ENCODE results near the gene FHIP1A. TPM values are rescaled to one million over a fixed set of nuclear protein-coding genes. Genes with fewer than 3 reads are reported as not detected.

Gene FHIP1A
- total RNA-seq, 1 experiment from 2014 or later, result 24.9 TPM

DNA sequence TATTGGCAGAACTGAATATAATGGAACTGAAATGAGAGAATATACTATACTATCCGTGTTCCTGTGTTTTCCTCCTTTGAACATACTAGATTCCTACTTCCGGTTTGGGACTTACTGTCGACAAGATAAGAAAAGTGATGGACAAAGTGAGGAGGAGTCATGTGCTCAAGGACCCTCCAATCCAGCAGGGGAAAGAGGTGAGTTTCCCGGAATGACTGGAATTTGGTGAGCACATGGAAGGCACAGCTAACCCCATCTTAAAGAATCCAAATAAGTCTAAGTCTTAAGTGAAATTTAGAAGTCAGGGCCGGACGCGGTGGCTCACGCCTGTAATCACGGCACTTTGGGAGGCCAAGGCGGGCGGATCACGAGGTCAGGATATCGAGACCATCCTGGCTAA is 47.0 kb upstream of the FHIP1A start:
- no peak overlapping the region for H2AK5ac ChIP-seq (ENCODE audit: insufficient read length, low read length)
- no peak overlapping the region for H2BK12ac ChIP-seq (ENCODE audit: insufficient read length, low read depth, low read length)
- DNase-seq, result no peak
- H3K9me3 ChIP-seq (ENCODE audit: control insufficient read depth, low read depth, low read length), result no peaks in the 10 kb centered on the region
- no peak overlapping the region for H3T11ph ChIP-seq (ENCODE audit: low read length)
- no peak for TF ChIP-seq CTCF (conservative IDR thresholded peaks at IDR 0.05)
- H3K9ac ChIP-seq (ENCODE audit: extremely low read depth, insufficient read length, low read length), result no peak overlapping the region
- H3K18ac ChIP-seq (ENCODE audit: insufficient read length, low read depth, low read length), result no peak overlapping the region
- no peak overlapping the region for H3K4ac ChIP-seq (ENCODE audit: low read depth, low read length)
- no peaks in the 10 kb centered on the region for H3K79me2 ChIP-seq (ENCODE audit: insufficient read depth, low read length)
- Mint-ChIP-seq H3K36me3 (ENCODE audit: insufficient read depth in 1 of 3, low read depth in 3 of 3) (no peaks in the 10 kb centered on the region), H3K27ac (peak overlapping the region in 1 of 3 experiments; percentile 87; a peak in 1 of 7 replicates), H3K4me3 (no peak overlapping the region), H3K27me3 (ENCODE audit: low read depth) (no peaks in the 10 kb centered on the region), H3K9me3 (no peaks in the 10 kb centered on the region), H3K4me1 (peaks cover 5 to 10% of the 10 kb centered on the region in 2 experiments; a peak in 3 of 4 replicates)
- no peaks in the 10 kb centered on the region for H3K27me3 ChIP-seq (ENCODE audit: insufficient read depth, low read length)
- no peaks in the 10 kb centered on the region for H3K4me1 ChIP-seq (ENCODE audit: insufficient read depth, low read length)
- no peak overlapping the region for H2BK15ac ChIP-seq (ENCODE audit: low read depth, low read length)
- no peak overlapping the region for H2BK120ac ChIP-seq (ENCODE audit: low read depth, low read length, poor library complexity, severe bottlenecking)
- WGBS (ENCODE audit: extremely low coverage, insufficient read length, low lambda C conversion rate), result no CpG with 5 or more reads among the region's 13 CpGs
- H4K5ac ChIP-seq (ENCODE audit: insufficient read length, low read depth, low read length), result no peak overlapping the region
- H4K8ac ChIP-seq (replicated peaks; ENCODE audit: insufficient read length, low read depth, low read length), result no peak overlapping the region
- H4K91ac ChIP-seq (ENCODE audit: insufficient read length, low read depth, low read length), result no peak overlapping the region
- H2BK20ac ChIP-seq (ENCODE audit: low read depth, low read length, poor library complexity, severe bottlenecking), result no peak overlapping the region
- H3K23ac ChIP-seq (ENCODE audit: insufficient read length, low read depth, low read length), result no peak overlapping the region
- H2BK5ac ChIP-seq (ENCODE audit: insufficient read length, low read length), result no peak overlapping the region
- H3K56ac ChIP-seq (ENCODE audit: insufficient read length, low read depth, low read length), result no peak overlapping the region
- no peak overlapping the region for H3K4me2 ChIP-seq (ENCODE audit: insufficient read depth, insufficient read length, low read length)
- H3K79me1 ChIP-seq (ENCODE audit: insufficient read depth, low read depth, low read length, poor library complexity, severe bottlenecking), result no peaks in the 10 kb centered on the region
- no peak overlapping the region for H2AFZ ChIP-seq (ENCODE audit: low read length)
- H3K23me2 ChIP-seq (ENCODE audit: insufficient read length, low read depth, low read length, poor library complexity, severe bottlenecking), result no peaks in the 10 kb centered on the region
- H3K14ac ChIP-seq (ENCODE audit: insufficient read depth, low read length), result no peak overlapping the region
- H4K20me1 ChIP-seq (ENCODE audit: control insufficient read depth, insufficient read depth, insufficient read length), result peaks cover 2% of the 10 kb centered on the region
- no peak overlapping the region for H3K27ac ChIP-seq (ENCODE audit: insufficient read length, low read depth, low read length)

Data from H9 (cell line).